ENCODE results near the gene RASD2. TPM values are rescaled to one million over a fixed set of nuclear protein-coding genes. Genes with fewer than 3 reads are reported as not detected.

RASD2 gene
- total RNA-seq, 2 experiments from 2014 or later, result not detected

- no peaks in the 10 kb centered on the region for H3K9me3 Mint-ChIP-seq
- no peaks in the 10 kb centered on the region for H3K4me1 Mint-ChIP-seq
- H3K36me3 Mint-ChIP-seq (ENCODE audit: low read depth), result no peaks in the 10 kb centered on the region
- no peak for DNase-seq
- POLR2A ChIA-PET, result no interaction called here
- H3K27ac Mint-ChIP-seq, result no peak overlapping the region
- CTCF ChIA-PET, result interaction anchor here (0.7 to 1.2 kb wide), 2 partner anchors 14 to 133 kb away, joined by 3 read pairs; no protein-coding TSS in a partner anchor
- no peak overlapping the region for H3K4me3 Mint-ChIP-seq
- H3K27me3 Mint-ChIP-seq, result peaks cover 15% of the 10 kb centered on the region
Observed at GRCh38 chr22:35523167-35523947, 17.3 kb upstream of the RASD2 start.

GRCh38 chr22:35524966-35525686 is 15.5 kb upstream of the RASD2 start:
- POLR2A ChIA-PET, result no interaction called here
- Mint-ChIP-seq H3K4me3 (no peak overlapping the region), H3K27me3 (peaks cover 15% of the 10 kb centered on the region), H3K9me3 (peaks cover 5% of the 10 kb centered on the region), H3K27ac (no peak overlapping the region), H3K36me3 (ENCODE audit: low read depth) (no peaks in the 10 kb centered on the region), H3K4me1 (no peaks in the 10 kb centered on the region)
- CTCF ChIA-PET, result interaction anchor here (0.6 to 0.7 kb wide), 3 partner anchors 17 to 482 kb away, joined by 3 to 4 read pairs (median 3); no protein-coding TSS in a partner anchor
- DNase-seq, result no peak

GRCh38 chr22:35525687-35526332 is 14.8 kb upstream of the RASD2 start:
- Mint-ChIP-seq H3K4me3 (no peak overlapping the region), H3K27me3 (peaks cover 15% of the 10 kb centered on the region), H3K9me3 (peaks cover 5% of the 10 kb centered on the region), H3K4me1 (no peaks in the 10 kb centered on the region), H3K36me3 (ENCODE audit: low read depth) (no peaks in the 10 kb centered on the region), H3K27ac (no peak overlapping the region)
- ChIA-PET POLR2A (no interaction called here), CTCF (no interaction called here)
- no peak for DNase-seq

GRCh38 chr22:35526333-35526979 is 14.2 kb upstream of the RASD2 start:
- Mint-ChIP-seq H3K4me1 (no peaks in the 10 kb centered on the region), H3K36me3 (ENCODE audit: low read depth) (no peaks in the 10 kb centered on the region), H3K9me3 (peaks cover 5% of the 10 kb centered on the region), H3K27ac (no peak overlapping the region), H3K4me3 (no peak overlapping the region), H3K27me3 (peaks cover 14% of the 10 kb centered on the region)
- ChIA-PET CTCF (no interaction called here), POLR2A (no interaction called here)
- DNase-seq, result no peak

- H3K9me3 Mint-ChIP-seq, result peaks cover 5% of the 10 kb centered on the region
- H3K27me3 Mint-ChIP-seq, result no peaks in the 10 kb centered on the region
- H3K27ac Mint-ChIP-seq, result no peak overlapping the region
- CTCF ChIA-PET, result no interaction called here
- no peak overlapping the region for H3K4me3 Mint-ChIP-seq
- no peak for DNase-seq
- no peaks in the 10 kb centered on the region for H3K4me1 Mint-ChIP-seq
- no peaks in the 10 kb centered on the region for H3K36me3 Mint-ChIP-seq (ENCODE audit: low read depth)
- POLR2A ChIA-PET, result no interaction called here
Observed at GRCh38 chr22:35528927-35529326, 11.7 kb upstream of the RASD2 start.

- H3K9me3 Mint-ChIP-seq, result peaks cover 5% of the 10 kb centered on the region
- H3K27me3 Mint-ChIP-seq, result no peaks in the 10 kb centered on the region
- H3K4me3 Mint-ChIP-seq, result no peak overlapping the region
- H3K36me3 Mint-ChIP-seq (ENCODE audit: low read depth), result no peaks in the 10 kb centered on the region
- DNase-seq, result no peak
- POLR2A ChIA-PET, result no interaction called here
- no peak overlapping the region for H3K27ac Mint-ChIP-seq
- H3K4me1 Mint-ChIP-seq, result no peaks in the 10 kb centered on the region
- CTCF ChIA-PET, result interaction anchor here (0.7 kb wide), 1 partner anchor 18 kb away, joined by 3 read pairs; no protein-coding TSS in a partner anchor
Observed at GRCh38 chr22:35530700-35531099, 9.9 kb upstream of the RASD2 start.

GRCh38 chr22:35531202-35531601 is 9.4 kb upstream of the RASD2 start:
- Mint-ChIP-seq H3K9me3 (peaks cover 5% of the 10 kb centered on the region), H3K4me3 (no peak overlapping the region), H3K27me3 (no peaks in the 10 kb centered on the region), H3K4me1 (no peaks in the 10 kb centered on the region), H3K27ac (no peak overlapping the region), H3K36me3 (ENCODE audit: low read depth) (no peaks in the 10 kb centered on the region)
- CTCF ChIA-PET, result interaction anchor here (0.7 kb wide), 1 partner anchor 19 kb away, joined by 3 read pairs; no protein-coding TSS in a partner anchor
- DNase-seq, result no peak
- POLR2A ChIA-PET, result no interaction called here

- H3K27ac Mint-ChIP-seq, result no peak overlapping the region
- no peak for DNase-seq
- ChIA-PET POLR2A (no interaction called here), CTCF (no interaction called here)
- no peaks in the 10 kb centered on the region for H3K4me1 Mint-ChIP-seq
- H3K4me3 Mint-ChIP-seq, result no peak overlapping the region
- H3K36me3 Mint-ChIP-seq (ENCODE audit: low read depth), result no peaks in the 10 kb centered on the region
- no peaks in the 10 kb centered on the region for H3K27me3 Mint-ChIP-seq
- peaks cover 5% of the 10 kb centered on the region for H3K9me3 Mint-ChIP-seq
Observed at GRCh38 chr22:35531676-35532075, 9.0 kb upstream of the RASD2 start.

- no peak overlapping the region for H3K27ac Mint-ChIP-seq
- H3K36me3 Mint-ChIP-seq (ENCODE audit: low read depth), result no peaks in the 10 kb centered on the region
- CTCF ChIA-PET, result interaction anchor here (1.1 kb wide), 1 partner anchor 8 kb away, joined by 5 read pairs; no protein-coding TSS in a partner anchor
- H3K4me3 Mint-ChIP-seq, result no peak overlapping the region
- POLR2A ChIA-PET, result no interaction called here
- no peaks in the 10 kb centered on the region for H3K27me3 Mint-ChIP-seq
- peaks cover 5% of the 10 kb centered on the region for H3K9me3 Mint-ChIP-seq
- DNase-seq, result no peak
- H3K4me1 Mint-ChIP-seq, result no peaks in the 10 kb centered on the region
Observed at GRCh38 chr22:35533365-35534029, 7.1 kb upstream of the RASD2 start.

- Mint-ChIP-seq H3K9me3 (peaks cover 4% of the 10 kb centered on the region), H3K36me3 (ENCODE audit: low read depth) (no peaks in the 10 kb centered on the region), H3K4me3 (no peak overlapping the region), H3K4me1 (no peaks in the 10 kb centered on the region), H3K27me3 (peaks cover 5% of the 10 kb centered on the region), H3K27ac (no peak overlapping the region)
- POLR2A ChIA-PET, result interaction anchor here (0.5 kb wide), 1 partner anchor 204 kb away, joined by 3 read pairs; no protein-coding TSS in a partner anchor
- CTCF ChIA-PET, result no interaction called here
- no peak for DNase-seq
Observed at GRCh38 chr22:35534091-35534490, 6.5 kb upstream of the RASD2 start.

GRCh38 chr22:35537232-35537631 is 3.4 kb upstream of the RASD2 start:
- H3K27me3 Mint-ChIP-seq, result peaks cover 22% of the 10 kb centered on the region
- peaks cover 4% of the 10 kb centered on the region for H3K4me1 Mint-ChIP-seq
- no peaks in the 10 kb centered on the region for H3K9me3 Mint-ChIP-seq
- ChIA-PET POLR2A (no interaction called here), CTCF (interaction anchor here (0.6 to 2.8 kb wide), 4 partner anchors 8 to 133 kb away, joined by 3 to 11 read pairs (median 4); no protein-coding TSS in a partner anchor)
- H3K36me3 Mint-ChIP-seq (ENCODE audit: low read depth), result no peaks in the 10 kb centered on the region
- no peak overlapping the region for H3K27ac Mint-ChIP-seq
- H3K4me3 Mint-ChIP-seq, result no peak overlapping the region
- no peak for DNase-seq

- peaks cover 38% of the 10 kb centered on the region for H3K27me3 Mint-ChIP-seq
- no peaks in the 10 kb centered on the region for H3K9me3 Mint-ChIP-seq
- peak; percentile 14 for DNase-seq
- no peak overlapping the region for H3K4me3 Mint-ChIP-seq
- POLR2A ChIA-PET, result no interaction called here
- peaks cover 4% of the 10 kb centered on the region for H3K4me1 Mint-ChIP-seq
- no peaks in the 10 kb centered on the region for H3K36me3 Mint-ChIP-seq (ENCODE audit: low read depth)
- H3K27ac Mint-ChIP-seq, result no peak overlapping the region
- CTCF ChIA-PET, result interaction anchor here (2.8 kb wide), 1 partner anchor 14 kb away, joined by 11 read pairs; no protein-coding TSS in a partner anchor
Observed at GRCh38 chr22:35538801-35539321, 1.8 kb upstream of the RASD2 start.

All from activated CD4-positive, alpha-beta T cell treated with anti-CD3 and anti-CD28 coated beads, Interleukin-2, amount 10 ng/mL, durations not matched to agents 7 days and 5 days (primary cell).